ENCODE measurements around the gene CABLES1. TPM values are rescaled to one million over a fixed set of nuclear protein-coding genes. Genes with fewer than 3 reads are reported as not detected.
"Not testable (repeated sequence)": the region's sequence is repeated elsewhere in the genome, so short reads cannot be mapped to it uniquely, and the experiment has no call there.

The CABLES1 gene
- total RNA-seq = 51.2 and 69.3 TPM in 2 replicates

- DNase-seq (ENCODE audit: extremely low read depth, low read depth, low spot score) = no peak
Measured at GRCh38 chr18:23134780-23135549, at the start of gene CABLES1. Gene CABLES1, plus strand, starts transcription at chr18:23135485. Its CDS starts 278 bp downstream, at chr18:23135763.

GRCh38 chr18:23087352-23087751 is 47.9 kb upstream of the CABLES1 start:
- no peak for DNase-seq (ENCODE audit: extremely low read depth, low read depth, low spot score)

GRCh38 chr18:23088310-23088709 is 47.0 kb upstream of the CABLES1 start:
- no peak for DNase-seq (ENCODE audit: extremely low read depth, low read depth, low spot score)

GRCh38 chr18:23091017-23091993 is 44.0 kb upstream of the CABLES1 start:
- DNase-seq (ENCODE audit: extremely low read depth, low read depth, low spot score) = not testable (repeated sequence)

- no peak for DNase-seq (ENCODE audit: extremely low read depth, low read depth, low spot score)
Measured at GRCh38 chr18:23092121-23092520, 43.2 kb upstream of the CABLES1 start.

GRCh38 chr18:23093130-23093529 is 42.2 kb upstream of the CABLES1 start:
- not testable (repeated sequence) for DNase-seq (ENCODE audit: extremely low read depth, low read depth, low spot score)

GRCh38 chr18:23093772-23094171 is 41.5 kb upstream of the CABLES1 start:
- no peak for DNase-seq (ENCODE audit: extremely low read depth, low read depth, low spot score)

- DNase-seq (ENCODE audit: extremely low read depth, low read depth, low spot score) = no peak
Measured at GRCh38 chr18:23094411-23095190, 40.7 kb upstream of the CABLES1 start.

GRCh38 chr18:23095463-23095862 is 39.8 kb upstream of the CABLES1 start:
- no peak for DNase-seq (ENCODE audit: extremely low read depth, low read depth, low spot score)

- not testable (repeated sequence) for DNase-seq (ENCODE audit: extremely low read depth, low read depth, low spot score)
Measured at GRCh38 chr18:23097016-23097415, 38.3 kb upstream of the CABLES1 start.

- no peak for DNase-seq (ENCODE audit: extremely low read depth, low read depth, low spot score)
Measured at GRCh38 chr18:23099621-23100020, 35.7 kb upstream of the CABLES1 start.

- DNase-seq (ENCODE audit: extremely low read depth, low read depth, low spot score) = no peak
Measured at GRCh38 chr18:23101861-23102432, 33.3 kb upstream of the CABLES1 start.

- DNase-seq (ENCODE audit: extremely low read depth, low read depth, low spot score) = no peak
Measured at GRCh38 chr18:23102493-23103261, 32.6 kb upstream of the CABLES1 start.

GRCh38 chr18:23103449-23103848 is 31.8 kb upstream of the CABLES1 start:
- no peak for DNase-seq (ENCODE audit: extremely low read depth, low read depth, low spot score)

GRCh38 chr18:23105030-23105429 is 30.3 kb upstream of the CABLES1 start:
- DNase-seq (ENCODE audit: extremely low read depth, low read depth, low spot score) = no peak

- DNase-seq (ENCODE audit: extremely low read depth, low read depth, low spot score) = no peak
Measured at GRCh38 chr18:23105581-23106219, 29.6 kb upstream of the CABLES1 start.

GRCh38 chr18:23106575-23106974 is 28.7 kb upstream of the CABLES1 start:
- no peak for DNase-seq (ENCODE audit: extremely low read depth, low read depth, low spot score)

GRCh38 chr18:23107718-23108117 is 27.6 kb upstream of the CABLES1 start:
- no peak for DNase-seq (ENCODE audit: extremely low read depth, low read depth, low spot score)

GRCh38 chr18:23108496-23108895 is 26.8 kb upstream of the CABLES1 start:
- DNase-seq (ENCODE audit: extremely low read depth, low read depth, low spot score) = no peak

Measured in glomerular endothelial cell (primary cell).